ENCODE data around the gene ARIH1.

DNA sequence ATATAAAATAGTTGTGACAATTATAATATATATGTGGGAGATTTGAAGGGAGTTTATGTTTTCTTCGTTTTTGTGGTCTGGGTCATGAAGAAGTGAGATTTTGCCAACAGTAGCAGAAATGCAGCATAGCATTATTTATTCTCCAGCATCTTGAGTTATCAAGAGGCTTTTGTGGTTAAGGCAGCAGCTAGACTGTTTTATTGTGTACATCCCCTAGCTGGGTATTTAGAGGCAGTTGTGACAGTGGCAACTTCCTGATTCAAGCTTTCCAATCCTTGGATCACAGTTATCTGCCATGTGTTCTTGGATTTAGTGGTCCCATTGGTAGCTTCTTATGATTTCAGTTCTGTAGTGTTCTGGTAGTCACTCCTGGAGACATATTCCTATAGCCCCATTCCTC lies 29.0 kb downstream of the ARIH1 start:
- TF ChIP-seq, protein P1, sequence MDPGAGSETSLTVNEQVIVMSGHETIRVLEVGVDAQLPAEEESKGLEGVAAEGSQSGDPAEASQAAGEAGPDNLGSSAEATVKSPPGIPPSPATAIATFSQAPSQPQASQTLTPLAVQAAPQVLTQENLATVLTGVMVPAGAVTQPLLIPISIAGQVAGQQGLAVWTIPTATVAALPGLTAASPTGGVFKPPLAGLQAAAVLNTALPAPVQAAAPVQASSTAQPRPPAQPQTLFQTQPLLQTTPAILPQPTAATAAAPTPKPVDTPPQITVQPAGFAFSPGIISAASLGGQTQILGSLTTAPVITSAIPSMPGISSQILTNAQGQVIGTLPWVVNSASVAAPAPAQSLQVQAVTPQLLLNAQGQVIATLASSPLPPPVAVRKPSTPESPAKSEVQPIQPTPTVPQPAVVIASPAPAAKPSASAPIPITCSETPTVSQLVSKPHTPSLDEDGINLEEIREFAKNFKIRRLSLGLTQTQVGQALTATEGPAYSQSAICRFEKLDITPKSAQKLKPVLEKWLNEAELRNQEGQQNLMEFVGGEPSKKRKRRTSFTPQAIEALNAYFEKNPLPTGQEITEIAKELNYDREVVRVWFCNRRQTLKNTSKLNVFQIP (CRISPR knock-in tag; IDR thresholded peaks at IDR 0.05; ENCODE audit: borderline replicate concordance, low read depth) = no peak
- TF ChIP-seq TOX (CRISPR knock-in tag; IDR thresholded peaks at IDR 0.05; ENCODE audit: borderline replicate concordance) (no peak), TSHZ2 (CRISPR knock-in tag; IDR thresholded peaks at IDR 0.05) (no peak), CREB5 (CRISPR knock-in tag; IDR thresholded peaks at IDR 0.05; ENCODE audit: low read depth) (no peak), ARNTL (CRISPR knock-in tag; IDR thresholded peaks at IDR 0.05; ENCODE audit: borderline replicate concordance, low read depth) (no peak), BACH2 (CRISPR knock-in tag; IDR thresholded peaks at IDR 0.05; ENCODE audit: borderline replicate concordance) (no peak), ZFP3 (CRISPR knock-in tag; IDR thresholded peaks at IDR 0.05) (no peak), GLIS3 (CRISPR knock-in tag; IDR thresholded peaks at IDR 0.05) (no peak), SNAI2 (CRISPR knock-in tag; IDR thresholded peaks at IDR 0.05) (no peak)
